ENCODE results near the gene NPHP4. TPM values are rescaled to one million over a fixed set of nuclear protein-coding genes. Genes with fewer than 3 reads are reported as not detected.

The NPHP4 gene
- polyA plus RNA-seq, 1 donor (not counting 4 experiments of a cell fraction or from before 2014, with no cell fraction given) = 3.7 TPM

DNA sequence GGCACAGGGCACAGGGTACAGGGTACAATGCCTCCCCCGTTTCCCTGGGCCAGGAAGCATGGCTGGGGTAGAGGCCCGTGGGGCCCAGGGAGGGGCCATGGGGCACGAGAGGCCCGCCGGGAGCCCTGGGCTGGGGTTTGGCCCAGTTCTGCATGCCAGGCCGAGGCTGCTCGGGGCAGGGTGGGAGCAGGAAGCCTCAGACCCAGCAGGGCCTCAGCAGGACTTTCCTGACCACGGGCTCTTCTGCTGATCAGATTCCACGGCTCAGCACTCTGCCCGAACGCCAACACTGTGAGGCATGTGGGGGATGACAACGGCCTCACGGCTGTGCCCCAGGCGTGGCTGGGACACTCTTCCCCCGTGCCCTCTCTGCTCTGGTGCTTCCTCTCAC is 104.3 kb downstream of the NPHP4 start:
- H3K9me3 ChIP-seq (ENCODE audit: control insufficient read depth, low read depth, low read length) = no peaks in the 10 kb centered on the region
- no peak for FAIRE-seq
- dilution Hi-C loops (cut with MboI; ENCODE audit: extremely low pct_ligation_motif_present, low sequenced_read_pairs) = no loop called here
- no peak overlapping the region for H2AFZ ChIP-seq (ENCODE audit: control insufficient read depth, low read length)
- H3K4me2 ChIP-seq (ENCODE audit: control insufficient read depth, extremely low read depth, insufficient read depth, low read depth, low read length) = no peak overlapping the region
- no peaks in the 10 kb centered on the region for H3K9me1 ChIP-seq (ENCODE audit: control insufficient read depth, extremely low read depth, insufficient read depth, low read length)
- no peaks in the 10 kb centered on the region for H3K27me3 ChIP-seq (ENCODE audit: control insufficient read depth, extremely low read depth, insufficient read depth, low read length)
- TF ChIP-seq EZH2 (IDR thresholded peaks at IDR 0.05; ENCODE audit: low read length) = no peak
- TF ChIP-seq, protein P1, sequence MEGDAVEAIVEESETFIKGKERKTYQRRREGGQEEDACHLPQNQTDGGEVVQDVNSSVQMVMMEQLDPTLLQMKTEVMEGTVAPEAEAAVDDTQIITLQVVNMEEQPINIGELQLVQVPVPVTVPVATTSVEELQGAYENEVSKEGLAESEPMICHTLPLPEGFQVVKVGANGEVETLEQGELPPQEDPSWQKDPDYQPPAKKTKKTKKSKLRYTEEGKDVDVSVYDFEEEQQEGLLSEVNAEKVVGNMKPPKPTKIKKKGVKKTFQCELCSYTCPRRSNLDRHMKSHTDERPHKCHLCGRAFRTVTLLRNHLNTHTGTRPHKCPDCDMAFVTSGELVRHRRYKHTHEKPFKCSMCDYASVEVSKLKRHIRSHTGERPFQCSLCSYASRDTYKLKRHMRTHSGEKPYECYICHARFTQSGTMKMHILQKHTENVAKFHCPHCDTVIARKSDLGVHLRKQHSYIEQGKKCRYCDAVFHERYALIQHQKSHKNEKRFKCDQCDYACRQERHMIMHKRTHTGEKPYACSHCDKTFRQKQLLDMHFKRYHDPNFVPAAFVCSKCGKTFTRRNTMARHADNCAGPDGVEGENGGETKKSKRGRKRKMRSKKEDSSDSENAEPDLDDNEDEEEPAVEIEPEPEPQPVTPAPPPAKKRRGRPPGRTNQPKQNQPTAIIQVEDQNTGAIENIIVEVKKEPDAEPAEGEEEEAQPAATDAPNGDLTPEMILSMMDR (optimal IDR thresholded peaks at IDR 0.05 in 1 of 3, IDR thresholded peaks at IDR 0.05 in 1 of 3, conservative IDR thresholded peaks at IDR 0.05 in 1 of 3; ENCODE audit: extremely low read depth in 1 of 3, insufficient read depth in 2 of 3, low read length in 3 of 3) = no peak
- no peak overlapping the region for H3K4me3 ChIP-seq (ENCODE audit: control insufficient read depth in 2 of 3, extremely low read depth in 1 of 3, insufficient read depth in 2 of 3, low read depth in 1 of 3, low read length in 3 of 3)
- no peak for DNase-seq (ENCODE audit: low read depth, low spot score)
- no peaks in the 10 kb centered on the region for H3K79me2 ChIP-seq (ENCODE audit: control insufficient read depth, insufficient read depth, low read length)
- no peak overlapping the region for H3K27ac ChIP-seq (ENCODE audit: control insufficient read depth, insufficient read depth, low read length)
- no peak overlapping the region for H3K9ac ChIP-seq (ENCODE audit: control insufficient read depth, extremely low read depth, insufficient read depth, low read length)
- no peaks in the 10 kb centered on the region for H3K4me1 ChIP-seq (ENCODE audit: control insufficient read depth, extremely low read depth, insufficient read depth, low read length)
- peaks cover 0 to 7% of the 10 kb centered on the region in 2 experiments for H3K36me3 ChIP-seq (ENCODE audit: control insufficient read depth in 2 of 2, extremely low read depth in 1 of 2, insufficient read depth in 2 of 2, low read length in 2 of 2)
- H4K20me1 ChIP-seq (ENCODE audit: control insufficient read depth, extremely low read depth, insufficient read depth, low read length) = peaks cover 2% of the 10 kb centered on the region

DNA sequence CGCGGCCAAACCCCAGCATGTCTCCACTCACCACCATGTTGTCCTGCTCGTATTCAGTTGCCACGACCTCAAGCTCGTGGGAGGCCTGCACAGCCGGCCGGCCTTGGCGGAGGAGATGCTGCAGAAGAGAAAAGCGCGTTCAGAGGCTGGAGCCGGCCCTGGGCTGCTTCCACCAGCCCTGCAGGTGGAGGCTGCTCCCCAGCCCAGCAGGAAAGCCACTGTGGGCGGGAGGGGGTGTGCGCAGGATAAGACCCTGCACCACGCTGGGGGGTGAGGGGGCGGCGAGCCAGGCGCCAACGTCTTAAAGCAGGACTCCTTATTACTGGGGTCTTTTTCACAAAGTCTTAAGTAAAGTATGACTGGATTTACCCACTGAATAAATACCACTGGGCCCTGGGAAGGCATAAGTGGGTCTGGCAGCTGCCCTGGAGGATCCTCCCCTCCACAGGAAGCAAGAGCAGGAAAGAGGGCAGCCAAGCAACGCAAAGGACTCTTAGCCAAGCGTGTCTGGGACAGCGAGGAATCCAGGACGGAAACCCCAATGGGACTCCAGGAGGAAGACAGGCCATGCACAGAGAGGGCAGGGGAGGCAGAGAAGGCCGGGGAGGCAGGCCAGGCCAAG is 104.8 kb downstream of the NPHP4 start:
- Histone ChIP-seq H3K9me3 (ENCODE audit: control insufficient read depth, low read depth, low read length) (no peaks in the 10 kb centered on the region), H3K27me3 (ENCODE audit: control insufficient read depth, extremely low read depth, insufficient read depth, low read length) (no peaks in the 10 kb centered on the region), H3K79me2 (ENCODE audit: control insufficient read depth, insufficient read depth, low read length) (no peaks in the 10 kb centered on the region), H3K4me1 (ENCODE audit: control insufficient read depth, extremely low read depth, insufficient read depth, low read length) (no peaks in the 10 kb centered on the region), H3K36me3 (ENCODE audit: control insufficient read depth in 2 of 2, extremely low read depth in 1 of 2, insufficient read depth in 2 of 2, low read length in 2 of 2) (peaks cover 0 to 7% of the 10 kb centered on the region in 2 experiments), H3K27ac (ENCODE audit: control insufficient read depth, insufficient read depth, low read length) (no peak overlapping the region), H3K9ac (ENCODE audit: control insufficient read depth, extremely low read depth, insufficient read depth, low read length) (no peak overlapping the region), H2AFZ (ENCODE audit: control insufficient read depth, low read length) (no peak overlapping the region), H4K20me1 (ENCODE audit: control insufficient read depth, extremely low read depth, insufficient read depth, low read length) (peaks cover 2% of the 10 kb centered on the region), H3K4me3 (ENCODE audit: control insufficient read depth in 2 of 3, extremely low read depth in 1 of 3, insufficient read depth in 2 of 3, low read depth in 1 of 3, low read length in 3 of 3) (no peak overlapping the region), H3K9me1 (ENCODE audit: control insufficient read depth, extremely low read depth, insufficient read depth, low read length) (no peaks in the 10 kb centered on the region), H3K4me2 (ENCODE audit: control insufficient read depth, extremely low read depth, insufficient read depth, low read depth, low read length) (no peak overlapping the region)
- dilution Hi-C loops (cut with MboI; ENCODE audit: extremely low pct_ligation_motif_present, low sequenced_read_pairs) = no loop called here
- FAIRE-seq (no peak), DNase-seq (ENCODE audit: low read depth, low spot score) (no peak)
- TF ChIP-seq, protein P1 (optimal IDR thresholded peaks at IDR 0.05 in 1 of 3, IDR thresholded peaks at IDR 0.05 in 1 of 3, conservative IDR thresholded peaks at IDR 0.05 in 1 of 3; ENCODE audit: extremely low read depth in 1 of 3, insufficient read depth in 2 of 3, low read length in 3 of 3) = no peak
- TF ChIP-seq EZH2 (IDR thresholded peaks at IDR 0.05; ENCODE audit: low read length) = no peak
